ENCODE measurements around the gene EXD3. TPM values are rescaled to one million over a fixed set of nuclear protein-coding genes. Genes with fewer than 3 reads are reported as not detected.
"Not testable (repeated sequence)": the region's sequence is repeated elsewhere in the genome, so short reads cannot be mapped to it uniquely, and the experiment has no call there.

The EXD3 gene
- total and polyA plus RNA-seq, 9 of the 15 experiments (the other 6 are each of a cell fraction or from before 2014, with no cell fraction given): 0.29 to 12.5 (median 3.9) TPM

DNA sequence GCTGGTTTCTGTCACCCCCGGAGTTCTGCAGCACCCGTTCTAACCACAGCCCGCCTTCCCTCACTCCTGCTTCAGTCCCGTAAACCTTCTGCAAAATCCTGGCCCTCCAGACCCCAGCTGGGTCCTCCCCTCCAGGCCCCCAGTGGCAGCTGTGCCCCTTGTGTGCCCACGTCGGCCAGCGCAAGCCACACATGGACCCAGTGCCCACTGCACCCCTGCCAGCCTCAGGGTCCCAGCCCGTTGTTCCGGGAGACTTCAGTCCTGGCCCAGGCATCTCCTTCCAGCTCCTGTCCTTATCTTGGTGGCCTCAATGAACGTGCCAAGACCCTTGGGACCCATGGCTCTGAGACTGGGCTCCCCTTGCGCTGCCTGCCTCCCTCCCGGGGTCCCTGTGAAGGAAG is 43.2 kb downstream of the EXD3 start:
- POLR2A ChIA-PET: no interaction called here
- TF ChIP-seq ZNF263 (CRISPR knock-in tag; IDR thresholded peaks at IDR 0.05; ENCODE audit: borderline replicate concordance) (no peak), ZNF232 (CRISPR knock-in tag; IDR thresholded peaks at IDR 0.05) (no peak), POLR2G (IDR thresholded peaks at IDR 0.05; ENCODE audit: low read depth, low read length) (peak; percentile 14; the same call in 1 of the 2 replicates)

DNA sequence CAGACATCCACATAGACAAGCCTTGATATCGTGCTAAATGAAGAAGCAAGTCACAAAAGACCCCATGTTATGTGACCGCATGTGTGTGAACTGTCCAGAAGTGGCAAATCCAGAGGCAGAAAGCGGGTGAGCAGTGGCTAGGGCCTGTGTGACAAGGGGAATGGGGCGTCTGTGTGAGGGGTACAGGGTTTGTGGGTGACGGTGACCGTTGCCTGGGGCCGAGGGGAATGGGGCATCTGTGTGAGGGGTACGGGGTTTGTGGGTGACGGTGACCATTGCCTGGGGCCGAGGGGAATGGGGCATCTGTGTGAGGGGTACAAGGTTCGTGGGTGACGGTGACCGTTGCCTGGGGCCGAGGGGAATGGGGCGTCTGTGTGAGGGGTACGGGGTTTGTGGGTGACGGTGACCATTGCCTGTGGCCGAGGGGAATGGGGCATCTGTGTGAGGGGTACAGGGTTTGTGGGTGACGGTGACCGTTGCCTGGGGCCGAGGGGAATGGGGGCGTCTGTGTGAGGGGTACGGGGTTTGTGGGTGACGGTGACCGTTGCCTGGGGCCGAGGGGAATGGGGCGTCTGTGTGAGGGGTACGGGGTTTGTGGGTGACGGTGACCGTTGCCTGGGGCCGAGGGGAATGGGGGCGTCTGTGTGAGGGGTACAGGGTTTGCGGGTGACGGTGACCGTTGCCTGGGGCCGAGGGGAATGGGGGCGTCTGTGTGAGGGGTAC is 44.1 kb downstream of the EXD3 start:
- ATAC-seq; H3K27ac ChIP-seq (ENCODE audit: extremely low read depth, low read depth, low read length); H3K4me2 ChIP-seq (ENCODE audit: insufficient read depth, low read length); CTCF ChIA-PET (ENCODE audit: low intra/inter-chr PET ratio); H3K36me3 ChIP-seq (ENCODE audit: control insufficient read depth, insufficient read depth, low read length); H3K4me3 ChIP-seq; in situ Hi-C loops (cut with MboI); FAIRE-seq; H4K20me1 ChIP-seq (replicated peaks; ENCODE audit: control insufficient read depth, insufficient read depth, low read length); DNase-seq (ENCODE audit: extremely low read depth in 1 of 4, low spot score in 3 of 4); H3K79me2 ChIP-seq (ENCODE audit: control insufficient read depth, insufficient read depth, low read length); H3K9ac ChIP-seq (ENCODE audit: insufficient read depth in 1 of 2, low read depth in 2 of 2, low read length in 2 of 2); BruUV-seq (replicated peaks); H3K27me3 ChIP-seq (ENCODE audit: control insufficient read depth in 2 of 2, insufficient read depth in 2 of 2, low read length in 2 of 2); POLR2A ChIA-PET; intact Hi-C loops (cut with micrococcal nuclease); H2AFZ ChIP-seq (ENCODE audit: low read depth, low read length); H3K9me1 ChIP-seq (ENCODE audit: control insufficient read depth, insufficient read depth, low read length): not testable (repeated sequence)
- 75% methylated on average over 23 of the region's 37 CpGs for WGBS (ENCODE audit: insufficient coverage, low coverage, missing lambda C conversion rate)
- TF ChIP-seq POLR2G (IDR thresholded peaks at IDR 0.05; ENCODE audit: low read depth, low read length): peak; percentile 52
- peaks cover 12% of the 10 kb centered on the region for H3K9me3 ChIP-seq (replicated peaks; ENCODE audit: control insufficient read depth, insufficient read depth, low read depth, low read length)
- peaks cover 2 to 20% of the 10 kb centered on the region in 2 experiments; a peak in 4 of 5 replicates for H3K4me1 ChIP-seq (replicated peaks in 1 of 2; ENCODE audit: control insufficient read depth in 2 of 2, insufficient read depth in 2 of 2, low read length in 2 of 2)

More for the DNA sequence above, 43.2 kb downstream of the EXD3 start:
- DNase-seq (ENCODE audit: extremely low read depth in 1 of 4, low spot score in 3 of 4): no peak
- ATAC-seq: no peak
- Histone ChIP-seq H2AFZ (ENCODE audit: low read depth, low read length) (no peak overlapping the region), H3K4me2 (ENCODE audit: insufficient read depth, low read length) (no peak overlapping the region), H3K9me1 (ENCODE audit: control insufficient read depth, insufficient read depth, low read length) (no peaks in the 10 kb centered on the region), H3K27me3 (ENCODE audit: control insufficient read depth in 2 of 2, insufficient read depth in 2 of 2, low read length in 2 of 2) (no peaks in the 10 kb centered on the region), H3K9me3 (replicated peaks; ENCODE audit: control insufficient read depth, insufficient read depth, low read depth, low read length) (peaks cover 12% of the 10 kb centered on the region), H3K9ac (ENCODE audit: insufficient read depth in 1 of 2, low read depth in 2 of 2, low read length in 2 of 2) (no peak overlapping the region), H4K20me1 (replicated peaks; ENCODE audit: control insufficient read depth, insufficient read depth, low read length) (no peaks in the 10 kb centered on the region), H3K79me2 (ENCODE audit: control insufficient read depth, insufficient read depth, low read length) (no peaks in the 10 kb centered on the region), H3K4me1 (replicated peaks in 1 of 2; ENCODE audit: control insufficient read depth in 2 of 2, insufficient read depth in 2 of 2, low read length in 2 of 2) (peaks cover 8 to 23% of the 10 kb centered on the region in 2 experiments; a peak in 4 of 5 replicates), H3K36me3 (ENCODE audit: control insufficient read depth, insufficient read depth, low read length) (no peaks in the 10 kb centered on the region), H3K27ac (ENCODE audit: extremely low read depth, low read depth, low read length) (no peak overlapping the region), H3K4me3 (no peak overlapping the region)
- WGBS (ENCODE audit: insufficient coverage, low coverage, missing lambda C conversion rate): 66% methylated on average over 5 of the region's 12 CpGs
- intact Hi-C loops (cut with micrococcal nuclease) (no loop called here), in situ Hi-C loops (cut with MboI) (no loop called here)
- FAIRE-seq: no peak
- CTCF ChIA-PET (ENCODE audit: low intra/inter-chr PET ratio): no interaction called here
- no TSS peak for BruUV-seq (replicated peaks)
